ENCODE data around the gene KCND3. TPM values are rescaled to one million over a fixed set of nuclear protein-coding genes. Genes with fewer than 3 reads are reported as not detected.

Gene KCND3
- polyA plus RNA-seq, 1 donor (not counting 4 experiments of a cell fraction or from before 2014, with no cell fraction given) = 0.21 TPM

- H2AFZ ChIP-seq (ENCODE audit: control insufficient read depth, low read length) = no peak overlapping the region
These were observed 106.4 kb downstream of the KCND3 start for GRCh38 chr1:111882986-111883560.

GRCh38 chr1:111882559-111882958 is 106.9 kb downstream of the KCND3 start:
- dilution Hi-C loops (cut with MboI; ENCODE audit: extremely low pct_ligation_motif_present, low sequenced_read_pairs) = no loop called here
- no peak for TF ChIP-seq CTCF (optimal IDR thresholded peaks at IDR 0.05 in 1 of 3, IDR thresholded peaks at IDR 0.05 in 1 of 3, conservative IDR thresholded peaks at IDR 0.05 in 1 of 3; ENCODE audit: extremely low read depth in 1 of 3, insufficient read depth in 2 of 3, low read length in 3 of 3)
- no peak for TF ChIP-seq EZH2 (IDR thresholded peaks at IDR 0.05; ENCODE audit: low read length)
- H3K27me3 ChIP-seq (ENCODE audit: control insufficient read depth, extremely low read depth, insufficient read depth, low read length) = no peaks in the 10 kb centered on the region
- DNase-seq (ENCODE audit: low read depth, low spot score) (no peak), FAIRE-seq (no peak)
- H3K9me1 ChIP-seq (ENCODE audit: control insufficient read depth, extremely low read depth, insufficient read depth, low read length) = no peaks in the 10 kb centered on the region
- no peaks in the 10 kb centered on the region for H3K36me3 ChIP-seq (ENCODE audit: control insufficient read depth in 2 of 2, extremely low read depth in 1 of 2, insufficient read depth in 2 of 2, low read length in 2 of 2)
- H2AFZ ChIP-seq (ENCODE audit: control insufficient read depth, low read length) = no peak overlapping the region
- peaks cover 4% of the 10 kb centered on the region for H3K4me1 ChIP-seq (ENCODE audit: control insufficient read depth, extremely low read depth, insufficient read depth, low read length)
- H3K9ac ChIP-seq (ENCODE audit: control insufficient read depth, extremely low read depth, insufficient read depth, low read length) = no peak overlapping the region
- H3K4me2 ChIP-seq (ENCODE audit: control insufficient read depth, extremely low read depth, insufficient read depth, low read depth, low read length) = no peak overlapping the region
- no peak overlapping the region for H3K27ac ChIP-seq (ENCODE audit: control insufficient read depth, insufficient read depth, low read length)
- H4K20me1 ChIP-seq (ENCODE audit: control insufficient read depth, extremely low read depth, insufficient read depth, low read length) = no peaks in the 10 kb centered on the region
- no peak overlapping the region for H3K4me3 ChIP-seq (ENCODE audit: control insufficient read depth in 2 of 3, extremely low read depth in 1 of 3, insufficient read depth in 2 of 3, low read depth in 1 of 3, low read length in 3 of 3)
- no peaks in the 10 kb centered on the region for H3K9me3 ChIP-seq (ENCODE audit: control insufficient read depth, low read depth, low read length)
- no peaks in the 10 kb centered on the region for H3K79me2 ChIP-seq (ENCODE audit: control insufficient read depth, insufficient read depth, low read length)

More at GRCh38 chr1:111882986-111883560, 106.4 kb downstream of the KCND3 start:
- Histone ChIP-seq H3K4me2 (ENCODE audit: control insufficient read depth, extremely low read depth, insufficient read depth, low read depth, low read length) (no peak overlapping the region), H3K9me3 (ENCODE audit: control insufficient read depth, low read depth, low read length) (no peaks in the 10 kb centered on the region), H4K20me1 (ENCODE audit: control insufficient read depth, extremely low read depth, insufficient read depth, low read length) (no peaks in the 10 kb centered on the region), H3K9me1 (ENCODE audit: control insufficient read depth, extremely low read depth, insufficient read depth, low read length) (no peaks in the 10 kb centered on the region), H3K36me3 (ENCODE audit: control insufficient read depth in 2 of 2, extremely low read depth in 1 of 2, insufficient read depth in 2 of 2, low read length in 2 of 2) (no peaks in the 10 kb centered on the region), H3K9ac (ENCODE audit: control insufficient read depth, extremely low read depth, insufficient read depth, low read length) (no peak overlapping the region), H3K27ac (ENCODE audit: control insufficient read depth, insufficient read depth, low read length) (no peak overlapping the region), H3K27me3 (ENCODE audit: control insufficient read depth, extremely low read depth, insufficient read depth, low read length) (no peaks in the 10 kb centered on the region), H3K4me3 (ENCODE audit: control insufficient read depth in 2 of 3, extremely low read depth in 1 of 3, insufficient read depth in 2 of 3, low read depth in 1 of 3, low read length in 3 of 3) (no peak overlapping the region), H3K79me2 (ENCODE audit: control insufficient read depth, insufficient read depth, low read length) (no peaks in the 10 kb centered on the region), H3K4me1 (ENCODE audit: control insufficient read depth, extremely low read depth, insufficient read depth, low read length) (peaks cover 4% of the 10 kb centered on the region)
- TF ChIP-seq EZH2 (IDR thresholded peaks at IDR 0.05; ENCODE audit: low read length) (no peak), CTCF (optimal IDR thresholded peaks at IDR 0.05 in 1 of 3, IDR thresholded peaks at IDR 0.05 in 1 of 3, conservative IDR thresholded peaks at IDR 0.05 in 1 of 3; ENCODE audit: extremely low read depth in 1 of 3, insufficient read depth in 2 of 3, low read length in 3 of 3) (no peak)
- DNase-seq (ENCODE audit: low read depth, low spot score) (no peak), FAIRE-seq (no peak)
- dilution Hi-C loops (cut with MboI; ENCODE audit: extremely low pct_ligation_motif_present, low sequenced_read_pairs) = no loop called here

Data from keratinocyte (primary cell).